AML-193 (cell line): Measurements from ENCODE around the gene SPR.

ENCODE experiments used
- DNase-seq, 2 experiments: peaks; one replicate each; lab custom pipeline; 2025; lab: John Stamatoyannopoulos, UW

The SPR gene

GRCh38 chr2:72887032-72887739 lies at the start of gene SPR:
SPR (plus strand) TSS chr2:72887408; CDS start chr2:72887433, 25 bp downstream.
- DNase-seq = no peak

- DNase-seq = no peak
These were observed 47.1 kb upstream of the SPR start for GRCh38 chr2:72840066-72840465.

- DNase-seq = no peak
These were observed 45.6 kb upstream of the SPR start for GRCh38 chr2:72841462-72842125.

- DNase-seq = no peak
These were observed 43.9 kb upstream of the SPR start for GRCh38 chr2:72843301-72843700.

- DNase-seq = no peak
These were observed 40.8 kb upstream of the SPR start for GRCh38 chr2:72846171-72847095.

GRCh38 chr2:72847534-72848315 lies 39.5 kb upstream of the SPR start:
- DNase-seq = no peak

- DNase-seq = no peak
These were observed 38.6 kb upstream of the SPR start for GRCh38 chr2:72848436-72849137.

- no peak for DNase-seq
These were observed 38.1 kb upstream of the SPR start for GRCh38 chr2:72849138-72849462.

GRCh38 chr2:72851333-72851732 lies 35.9 kb upstream of the SPR start:
- DNase-seq = no peak

GRCh38 chr2:72859831-72860262 lies 27.4 kb upstream of the SPR start:
- DNase-seq = peak; percentile 22 to 41

- DNase-seq = peak; percentile 73 to 76
These were observed 24.8 kb upstream of the SPR start for GRCh38 chr2:72862239-72862988.

GRCh38 chr2:72863046-72863445 lies 24.2 kb upstream of the SPR start:
- no peak for DNase-seq

- DNase-seq = no peak
These were observed 22.7 kb upstream of the SPR start for GRCh38 chr2:72864500-72864899.

- no peak for DNase-seq
These were observed 16.1 kb upstream of the SPR start for GRCh38 chr2:72871060-72871459.

GRCh38 chr2:72871880-72872279 lies 15.3 kb upstream of the SPR start:
- DNase-seq = no peak

GRCh38 chr2:72883356-72883962 lies 3.7 kb upstream of the SPR start:
- DNase-seq = no peak

- DNase-seq = no peak
These were observed 640 bp upstream of the SPR start for GRCh38 chr2:72886505-72887031.

- no peak for DNase-seq
These were observed 681 bp downstream of the SPR start for GRCh38 chr2:72887740-72888437.
